Neural progenitor cell (in vitro differentiated cells): Measurements from ENCODE around the gene PERP. TPM values are rescaled to one million over a fixed set of nuclear protein-coding genes. Genes with fewer than 3 reads are reported as not detected.

Source experiments
- DNase-seq: peaks from one replicate; pipeline ENCODE4 v3.0.0-alpha.2; 2016; ENCODE audit warnings: low spot score
- H2AFZ ChIP-seq: fragments of 200-600 bp; sonication (generic); replicated peaks from 2 replicates; pipeline ENCODE4 v1.6.1; 2016; ENCODE audit warnings: antibody characterized with exemption
- H3F3A ChIP-seq: fragments of 200-600 bp; sonication (generic); 2 replicates; pipeline ENCODE4 v1.6.1; 2016; ENCODE audit warnings: antibody characterized with exemption, low read depth
- H3K27ac ChIP-seq: fragments of 200-600 bp; sonication (generic); 2 replicates; pipeline ENCODE4 v1.5.1; 2016; ENCODE audit warnings: mild to moderate bottlenecking
- H3K27me3 ChIP-seq: fragments of 200-600 bp; sonication (generic); 2 replicates; pipeline ENCODE4 v1.6.1; 2016; ENCODE audit warnings: mild to moderate bottlenecking, moderate library complexity
- H3K36me3 ChIP-seq: fragments of 200-600 bp; sonication (generic); 2 replicates; pipeline ENCODE4 v1.5.1; 2016
- H3K4me1 ChIP-seq: fragments of 200-600 bp; sonication (generic); 2 replicates; pipeline ENCODE4 v1.6.1; 2016; ENCODE audit warnings: mixed run types
- H3K4me2 ChIP-seq: fragments of 200-600 bp; sonication (generic); 2 replicates; pipeline ENCODE4 v1.6.1; 2016
- H3K4me3 ChIP-seq: fragments of 200-600 bp; sonication (generic); 2 replicates; pipeline ENCODE4 v1.5.1; 2016
- H3K79me2 ChIP-seq: fragments of 200-600 bp; sonication (generic); 2 replicates; pipeline ENCODE4 v1.6.1; 2016; ENCODE audit warnings: low read depth
- H3K9ac ChIP-seq: fragments of 200-600 bp; sonication (generic); 2 replicates; pipeline ENCODE4 v1.6.1; 2016
- H3K9me3 ChIP-seq: fragments of 200-600 bp; sonication (generic); 2 replicates; pipeline ENCODE4 v1.5.1; 2016; ENCODE audit warnings: low read depth
- H4K20me1 ChIP-seq: fragments of 200-600 bp; sonication (generic); 2 replicates; pipeline ENCODE4 v1.6.1; 2016; ENCODE audit warnings: low read depth
- H3K27ac Mint-ChIP-seq: 3 replicates; pipeline ENCODE4 v1.8.0; 2021; ENCODE audit warnings: mixed read lengths
- H3K27me3 Mint-ChIP-seq: 2 replicates; pipeline ENCODE4 v1.8.0; 2022; ENCODE audit warnings: low read depth, mild to moderate bottlenecking, inconsistent platforms, moderate library complexity, mixed read lengths; ENCODE audit not compliant: insufficient read depth
- H3K36me3 Mint-ChIP-seq: 3 replicates; pipeline ENCODE4 v1.8.0; 2021; ENCODE audit warnings: mixed read lengths
- H3K4me1 Mint-ChIP-seq: 3 replicates; pipeline ENCODE4 v1.8.0; 2021; ENCODE audit warnings: mixed read lengths
- H3K4me3 Mint-ChIP-seq: 3 replicates; pipeline ENCODE4 v1.8.0; 2021; ENCODE audit warnings: mild to moderate bottlenecking, moderate library complexity, mixed read lengths
- H3K9me3 Mint-ChIP-seq: 3 replicates; pipeline ENCODE4 v1.8.0; 2020; ENCODE audit warnings: mixed read lengths
- EZH2 ChIP-seq: fragments of 200-600 bp; sonication (generic); IDR thresholded peaks from 2 replicates; pipeline ENCODE4 v1.6.1; 2017; ENCODE audit warnings: antibody characterized with exemption, mild to moderate bottlenecking, moderate library complexity
- EZH2phosphoT487 ChIP-seq: fragments of 200-600 bp; sonication (generic); IDR thresholded peaks from 2 replicates; pipeline ENCODE4 v1.6.1; 2017; ENCODE audit warnings: antibody characterized with exemption
- total RNA-seq: library from RNA; depleted of rRNA; stranded (reverse); fragments of >200 nt; gene quantifications from 2 replicates; pipeline ENCODE4 v1.2.3, GENCODE V29; 2015; ENCODE audit warnings: low replicate concordance
- TF ChIP-seq, protein P1 (sequence below): fragments of 200-600 bp; sonication (generic); IDR thresholded peaks from 2 replicates; pipeline ENCODE4 v1.5.1; 2017; ENCODE audit warnings: antibody characterized with exemption, mild to moderate bottlenecking

The PERP gene
- 29.9 and 35.4 TPM in 2 replicates for total RNA-seq

DNA sequence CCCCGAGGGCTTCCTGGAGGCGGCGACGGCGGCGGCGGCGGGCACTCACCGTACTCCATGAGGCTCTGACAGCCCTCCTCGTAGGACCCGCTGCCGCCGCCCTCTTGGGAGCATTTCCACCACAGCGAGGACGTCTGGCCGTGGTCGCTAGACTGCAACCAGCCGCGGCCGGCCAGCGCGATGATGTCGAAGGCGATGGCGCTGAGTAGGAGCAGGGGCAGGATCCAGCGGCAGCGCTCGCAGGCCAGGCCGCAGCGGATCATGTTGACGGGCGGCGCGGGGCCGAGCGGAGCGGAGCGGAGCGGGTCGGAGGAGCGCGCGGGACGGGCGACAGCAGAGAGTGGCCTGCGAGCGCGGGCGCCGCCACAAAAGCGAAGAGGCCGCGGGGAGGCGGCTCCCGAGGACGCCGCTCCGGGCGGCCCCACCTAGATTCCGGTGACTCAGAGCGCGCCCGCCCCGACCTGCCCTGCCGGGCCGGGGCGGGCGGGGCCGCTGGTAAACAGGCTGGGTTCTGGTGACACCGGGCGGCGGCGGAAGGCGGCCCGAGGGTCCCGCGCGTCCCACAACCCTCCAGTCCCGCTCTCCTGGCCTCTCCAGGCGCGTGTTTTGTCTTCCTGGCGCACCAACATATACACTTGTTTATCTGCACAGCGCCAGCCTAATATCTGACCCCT is at the start of gene PERP:
Gene PERP, minus strand, starts transcription at position 342 of the 674 bp plus-strand sequence. Its CDS starts 79 bp downstream, at position 263.
- peak; percentile 79 for DNase-seq
- Histone ChIP-seq H3K27ac (peak within 1 kb of the TSS; percentile 78), H3K4me2 (peak within 1 kb of the TSS; percentile 97), H3K9ac (peak within 1 kb of the TSS; percentile 58), H3K4me3 (peak within 1 kb of the TSS; percentile 77), H3K4me1 (peaks cover 25% of the 10 kb centered on the region), H3K9me3 (no peaks in the 10 kb centered on the region), H2AFZ (peak within 1 kb of the TSS; percentile 88), H3K27me3 (peaks cover 16% of the 10 kb centered on the region), H3K36me3 (no peaks in the 10 kb centered on the region), H3F3A (peaks cover 46% of the 10 kb centered on the region), H3K79me2 (peaks cover 44% of the 10 kb centered on the region), H4K20me1 (no peaks in the 10 kb centered on the region)
- peaks cover 12% of the 10 kb centered on the region for H3K27me3 Mint-ChIP-seq
- H3K36me3 Mint-ChIP-seq: no peaks in the 10 kb centered on the region
- no peaks in the 10 kb centered on the region for H3K9me3 Mint-ChIP-seq
- peak within 1 kb of the TSS; percentile 92 for H3K4me3 Mint-ChIP-seq
- H3K4me1 Mint-ChIP-seq: peaks cover 39% of the 10 kb centered on the region
- peak within 1 kb of the TSS; percentile 85 for H3K27ac Mint-ChIP-seq
- TF ChIP-seq EZH2phosphoT487: no peak
- TF ChIP-seq, protein P1, sequence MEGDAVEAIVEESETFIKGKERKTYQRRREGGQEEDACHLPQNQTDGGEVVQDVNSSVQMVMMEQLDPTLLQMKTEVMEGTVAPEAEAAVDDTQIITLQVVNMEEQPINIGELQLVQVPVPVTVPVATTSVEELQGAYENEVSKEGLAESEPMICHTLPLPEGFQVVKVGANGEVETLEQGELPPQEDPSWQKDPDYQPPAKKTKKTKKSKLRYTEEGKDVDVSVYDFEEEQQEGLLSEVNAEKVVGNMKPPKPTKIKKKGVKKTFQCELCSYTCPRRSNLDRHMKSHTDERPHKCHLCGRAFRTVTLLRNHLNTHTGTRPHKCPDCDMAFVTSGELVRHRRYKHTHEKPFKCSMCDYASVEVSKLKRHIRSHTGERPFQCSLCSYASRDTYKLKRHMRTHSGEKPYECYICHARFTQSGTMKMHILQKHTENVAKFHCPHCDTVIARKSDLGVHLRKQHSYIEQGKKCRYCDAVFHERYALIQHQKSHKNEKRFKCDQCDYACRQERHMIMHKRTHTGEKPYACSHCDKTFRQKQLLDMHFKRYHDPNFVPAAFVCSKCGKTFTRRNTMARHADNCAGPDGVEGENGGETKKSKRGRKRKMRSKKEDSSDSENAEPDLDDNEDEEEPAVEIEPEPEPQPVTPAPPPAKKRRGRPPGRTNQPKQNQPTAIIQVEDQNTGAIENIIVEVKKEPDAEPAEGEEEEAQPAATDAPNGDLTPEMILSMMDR: no peak
- TF ChIP-seq EZH2: peak; percentile 59

DNA sequence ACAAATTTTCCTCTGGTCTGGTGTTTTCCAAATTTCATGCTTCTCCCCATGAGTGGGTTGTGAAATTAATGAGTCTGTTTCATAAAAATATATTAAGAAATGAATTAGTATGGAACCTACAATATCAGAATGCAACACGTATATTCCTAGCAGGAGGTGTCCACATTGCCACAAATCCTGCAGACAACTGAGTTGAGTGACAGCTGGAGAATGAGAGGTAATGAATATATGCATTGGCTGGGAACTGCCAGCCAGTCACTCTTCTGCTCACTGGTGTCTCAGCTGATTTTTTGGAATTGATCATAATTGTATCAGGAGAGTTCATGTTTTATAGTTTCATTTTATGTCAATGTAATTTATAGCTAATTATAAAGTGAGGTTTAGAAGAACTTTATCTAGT is 48.2 kb upstream of the PERP start:
- H3K79me2 ChIP-seq: no peaks in the 10 kb centered on the region
- H3K36me3 Mint-ChIP-seq: no peaks in the 10 kb centered on the region
- peaks cover 13% of the 10 kb centered on the region for H3K9me3 Mint-ChIP-seq
- H3K27me3 Mint-ChIP-seq: peaks cover 5% of the 10 kb centered on the region
- peaks cover 5% of the 10 kb centered on the region for H3K9me3 ChIP-seq
- H3K4me2 ChIP-seq: no peak overlapping the region
- no peak for TF ChIP-seq EZH2phosphoT487
- TF ChIP-seq EZH2: no peak
- TF ChIP-seq, protein P1: no peak
- H3F3A ChIP-seq: peaks cover 10% of the 10 kb centered on the region
- H3K27me3 ChIP-seq: no peaks in the 10 kb centered on the region
- H3K4me1 ChIP-seq: peaks cover 2% of the 10 kb centered on the region
- no peaks in the 10 kb centered on the region for H4K20me1 ChIP-seq
- H3K36me3 ChIP-seq: no peaks in the 10 kb centered on the region
- H2AFZ ChIP-seq: no peak overlapping the region
- H3K27ac ChIP-seq: no peak overlapping the region
- H3K4me1 Mint-ChIP-seq: peaks cover 3% of the 10 kb centered on the region
- H3K4me3 Mint-ChIP-seq: no peak overlapping the region
- H3K27ac Mint-ChIP-seq: no peak overlapping the region
- no peak for DNase-seq
- H3K4me3 ChIP-seq: no peak overlapping the region
- no peak overlapping the region for H3K9ac ChIP-seq

DNA sequence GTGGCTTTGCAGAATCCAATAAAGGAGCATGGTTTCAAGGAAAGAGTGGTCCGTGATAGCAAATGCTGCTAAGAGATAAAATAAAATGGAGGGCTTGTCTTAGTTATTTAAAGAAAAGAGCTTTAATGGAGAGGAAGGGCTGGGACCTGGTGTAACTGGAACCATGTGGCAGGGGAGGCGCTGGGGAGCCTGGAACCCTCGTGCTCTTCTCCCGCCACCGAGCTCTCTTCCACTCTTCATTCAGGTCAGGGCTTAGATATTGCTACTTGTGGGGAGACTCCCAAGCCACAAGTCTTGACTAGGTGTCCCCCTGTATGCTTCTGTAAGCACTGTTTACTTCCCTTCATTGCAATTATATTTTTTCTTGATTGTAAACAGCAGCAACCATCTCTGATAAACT is 39.3 kb upstream of the PERP start:
- Histone ChIP-seq H4K20me1 (no peaks in the 10 kb centered on the region), H2AFZ (no peak overlapping the region), H3K27ac (no peak overlapping the region), H3K9ac (no peak overlapping the region), H3K79me2 (no peaks in the 10 kb centered on the region), H3K4me2 (no peak overlapping the region), H3K4me1 (no peaks in the 10 kb centered on the region), H3K9me3 (no peaks in the 10 kb centered on the region), H3K4me3 (no peak overlapping the region), H3K27me3 (no peaks in the 10 kb centered on the region), H3F3A (no peaks in the 10 kb centered on the region), H3K36me3 (no peaks in the 10 kb centered on the region)
- peaks cover 3% of the 10 kb centered on the region for H3K27me3 Mint-ChIP-seq
- H3K4me3 Mint-ChIP-seq: no peak overlapping the region
- TF ChIP-seq EZH2phosphoT487: no peak
- TF ChIP-seq, protein P1: no peak
- no peak for TF ChIP-seq EZH2
- no peak overlapping the region for H3K27ac Mint-ChIP-seq
- DNase-seq: no peak
- H3K36me3 Mint-ChIP-seq: no peaks in the 10 kb centered on the region
- H3K9me3 Mint-ChIP-seq: no peaks in the 10 kb centered on the region
- H3K4me1 Mint-ChIP-seq: no peaks in the 10 kb centered on the region
